GM12878 (cell line): Measurements from ENCODE around the gene SLC12A1. TPM values are rescaled to one million over a fixed set of nuclear protein-coding genes. Genes with fewer than 3 reads are reported as not detected.

Experiments used
- ATAC-seq: fragments of 200-7000 bp; cut with Tn5 transposase; 3 replicates; pipeline ENCODE4 v1.9.1; 2020; ENCODE audit warnings: mild to moderate bottlenecking, moderate library complexity
- BruUV-seq: library from RNA; stranded (reverse); fragments of 400-500 nt; replicated peaks from 2 replicates; lab custom pipeline; 2021; lab: Mats Ljungman, UMichigan
- CTCF ChIA-PET: fragments of 300-600 bp; sonication (Branson Sonifier 250); formaldehyde crosslinking; extraction: SDS; loops from one replicate; lab custom pipeline; 2021; ENCODE audit warnings: inconsistent platforms; lab: Yijun Ruan, JAX
- POLR2A ChIA-PET: fragments of 350-600 bp; formaldehyde crosslinking; extraction: SDS; loops from one replicate; lab custom pipeline; 2021; ENCODE audit warnings: inconsistent platforms; lab: Charles Lee
- RAD21 ChIA-PET: fragments of 300-600 bp; sonication (Branson Sonifier 250); formaldehyde crosslinking; loops from one replicate; lab custom pipeline; 2023; ENCODE audit warnings: antibody characterized with exemption; ENCODE audit not compliant: unreplicated experiment; lab: Charles Lee
- SMC1A ChIA-PET: fragments of 300-600 bp; sonication (Branson Sonifier 250); formaldehyde crosslinking; loops from one replicate; lab custom pipeline; 2023; ENCODE audit not compliant: unreplicated experiment, uncharacterized antibody; lab: Charles Lee
- DNase-seq: peaks from one replicate; pipeline ENCODE4 v3.0.0-alpha.2; 2011; ENCODE audit warnings: low read depth, low spot score
- FAIRE-seq: peaks from 3 replicates; lab custom pipeline; 2011; peaks lifted over from hg19 to GRCh38; lab: Jason Lieb, UNC
- H2AFZ ChIP-seq: 2 replicates; pipeline ENCODE4 v1.6.0; 2011; ENCODE audit warnings: low read depth, low read length, control low read depth; ENCODE audit not compliant: control insufficient read depth
- H3K27ac ChIP-seq: 2 replicates; pipeline ENCODE4 v1.5.1; 2011; ENCODE audit warnings: control low read depth; ENCODE audit not compliant: control insufficient read depth, insufficient read depth
- H3K27me3 ChIP-seq, 2 experiments: replicated peaks in 1 of 2; 2 replicates each; pipeline versions ENCODE4 v1.6.0 to v1.6.1; 2011; ENCODE audit warnings: low read length in 1 of 2; ENCODE audit not compliant: control insufficient read depth in 2 of 2, insufficient read depth in 2 of 2
- H3K36me3 ChIP-seq, 2 experiments: 2 replicates each; pipeline ENCODE4 v1.5.1; 2011; ENCODE audit warnings: low read length in 1 of 2; ENCODE audit not compliant: control insufficient read depth in 2 of 2, insufficient read depth in 2 of 2
- H3K4me1 ChIP-seq: 2 replicates; pipeline ENCODE4 v1.6.1; 2011; ENCODE audit warnings: mild to moderate bottlenecking, low read length, moderate library complexity, mixed read lengths; ENCODE audit not compliant: control insufficient read depth, insufficient read depth
- H3K4me2 ChIP-seq: 2 replicates; pipeline ENCODE4 v1.6.0; 2011; ENCODE audit warnings: control low read depth; ENCODE audit not compliant: control insufficient read depth, insufficient read depth
- H3K4me3 ChIP-seq: fragments of 200-600 bp; sonication (generic); 2 replicates; pipeline ENCODE4 v1.5.1; 2016
- H3K79me2 ChIP-seq: 2 replicates; pipeline ENCODE4 v1.6.0; 2011; ENCODE audit warnings: low read length; ENCODE audit not compliant: control insufficient read depth, insufficient read depth
- H3K9ac ChIP-seq: 2 replicates; pipeline ENCODE4 v1.8.0; 2011; ENCODE audit warnings: low read length, control low read depth, mixed read lengths; ENCODE audit not compliant: control insufficient read depth, insufficient read depth
- H3K9me3 ChIP-seq: replicated peaks from 3 replicates; pipeline ENCODE4 v1.5.1; 2011; ENCODE audit warnings: mild to moderate bottlenecking, low read length; ENCODE audit not compliant: control insufficient read depth, insufficient read depth
- H4K20me1 ChIP-seq: 2 replicates; pipeline ENCODE4 v1.6.0; 2011; ENCODE audit not compliant: control insufficient read depth, insufficient read depth
- ATF2 ChIP-seq: IDR thresholded peaks from 2 replicates; pipeline ENCODE4 v1.6.1; 2012; ENCODE audit warnings: low read length, inconsistent platforms
- BCL3 ChIP-seq: IDR thresholded peaks from 2 replicates; pipeline ENCODE4 v1.6.1; 2011; ENCODE audit warnings: borderline replicate concordance, low read depth, mild to moderate bottlenecking, moderate library complexity, low read length; ENCODE audit not compliant: insufficient read depth, poor library complexity, severe bottlenecking
- CTCF ChIP-seq, 3 experiments: IDR thresholded peaks in 2 of 3; conservative IDR thresholded peaks in 1 of 3; 2 replicates each; pipeline ENCODE4 v1.5.1; 2011; ENCODE audit warnings: low read depth in 3 of 3, low read length in 3 of 3, mild to moderate bottlenecking in 3 of 3, control low read depth in 2 of 3, moderate library complexity in 2 of 3, inconsistent platforms in 1 of 3, mixed read lengths in 1 of 3; ENCODE audit not compliant: control insufficient read depth in 2 of 3, insufficient read depth in 1 of 3; ENCODE audit errors: extremely low read depth in 1 of 3
- DPF2 ChIP-seq: fragments of 450-650 bp; IDR thresholded peaks from 2 replicates; pipeline ENCODE4 v1.6.1; 2017; ENCODE audit warnings: mild to moderate bottlenecking
- FOXK2 ChIP-seq: fragments of 450-650 bp; IDR thresholded peaks from 2 replicates; pipeline ENCODE4 v1.6.1; 2017; ENCODE audit warnings: mild to moderate bottlenecking, moderate library complexity
- HSF1 ChIP-seq: fragments of 150-350 bp; IDR thresholded peaks from 2 replicates; pipeline ENCODE4 v1.6.1; 2014; ENCODE audit warnings: mild to moderate bottlenecking, low read depth, low read length
- NFYB ChIP-seq: IDR thresholded peaks from 2 replicates; pipeline ENCODE4 v1.6.1; 2011; ENCODE audit warnings: low read depth, mild to moderate bottlenecking, low read length, improper control_type of control experiment, moderate library complexity; ENCODE audit not compliant: insufficient read depth
- SMC3 ChIP-seq: IDR thresholded peaks from 2 replicates; pipeline ENCODE4 v1.6.1; 2011; ENCODE audit warnings: low read length, improper control_type of control experiment, borderline replicate concordance
- TBL1XR1 ChIP-seq: IDR thresholded peaks from 2 replicates; pipeline ENCODE4 v1.6.1; 2012; ENCODE audit warnings: low read depth, low read length, improper control_type of control experiment
- ZBTB4 ChIP-seq: fragments of 450-650 bp; formaldehyde crosslinking; IDR thresholded peaks from 2 replicates; pipeline ENCODE4 v1.4.0; 2022; ENCODE audit warnings: mild to moderate bottlenecking, moderate library complexity
- ZNF384 ChIP-seq: IDR thresholded peaks from 2 replicates; pipeline ENCODE4 v1.6.1; 2012; ENCODE audit warnings: low read depth, mild to moderate bottlenecking, low read length, improper control_type of control experiment, borderline replicate concordance
- ZNF622 ChIP-seq: fragments of 450-650 bp; IDR thresholded peaks from 2 replicates; pipeline ENCODE4 v1.6.1; 2017; ENCODE audit warnings: mild to moderate bottlenecking, inconsistent platforms
- WGBS: methylation state at CpG from one replicate; pipeline ENCODE4 v1.1.6; 2016; ENCODE audit warnings: low lambda C conversion rate; ENCODE audit not compliant: insufficient replicate concordance, insufficient coverage; ENCODE audit errors: missing lambda C conversion rate; 5-methylcytosine and 5-hydroxymethylcytosine counted together
- in situ Hi-C: fragments of 300-500 bp; cut with MboI; formaldehyde crosslinking; loops from 9 replicates; pipeline ENCODE4 v1.14.3; 2018; ENCODE audit warnings: mixed read lengths
- intact Hi-C: fragments of 100-400 bp; cut with micrococcal nuclease; formaldehyde crosslinking; loops from one replicate; pipeline ENCODE4 v1.14.2; 2022; ENCODE audit not compliant: unreplicated experiment
- polyA plus RNA-seq, 11 experiments: library from polyadenylated mRNA; depleted of rRNA in 4 of 11; unstranded in 6 of 11; stranded (reverse) in 5 of 11; fragments of >200 nt; fragmentation: Nextera tagmentation in 4 of 11; fragmentation: Illumina TruSeq in 1 of 11; extraction: Ambion mirVana in 4 of 11; extraction: Trizol in 1 of 11; gene quantifications; 1 replicate in 1 of 11; 2 replicates in 10 of 11; pipeline versions ENCODE4 v1.2.1 to v1.2.3, GENCODE V29; 2011 to 2016; ENCODE audit warnings: inconsistent platforms in 2 of 11, missing spikeins in 2 of 11, low read depth in 1 of 11
- total RNA-seq, 4 experiments: library from RNA; depleted of rRNA in 3 of 4; stranded (reverse); fragments of >200 nt in 3 of 4; fragmentation: Illumina TruSeq in 1 of 4; extraction: Trizol in 1 of 4; gene quantifications; 2 replicates each; pipeline versions ENCODE4 v1.2.1 to v1.2.3, GENCODE V29; 2013 to 2021
- TF ChIP-seq, protein P1 (sequence below): IDR thresholded peaks from 2 replicates; pipeline ENCODE4 v1.6.1; 2011; ENCODE audit warnings: borderline replicate concordance, low read depth, mild to moderate bottlenecking, moderate library complexity, mixed read lengths, low read length; ENCODE audit not compliant: insufficient read depth; ENCODE audit errors: extremely low read length

The SLC12A1 gene
- total and polyA plus RNA-seq, 10 of the 15 experiments (the other 5 are each of a cell fraction or from before 2014, with no cell fraction given) = under 0.01 TPM; not detected in 9

DNA sequence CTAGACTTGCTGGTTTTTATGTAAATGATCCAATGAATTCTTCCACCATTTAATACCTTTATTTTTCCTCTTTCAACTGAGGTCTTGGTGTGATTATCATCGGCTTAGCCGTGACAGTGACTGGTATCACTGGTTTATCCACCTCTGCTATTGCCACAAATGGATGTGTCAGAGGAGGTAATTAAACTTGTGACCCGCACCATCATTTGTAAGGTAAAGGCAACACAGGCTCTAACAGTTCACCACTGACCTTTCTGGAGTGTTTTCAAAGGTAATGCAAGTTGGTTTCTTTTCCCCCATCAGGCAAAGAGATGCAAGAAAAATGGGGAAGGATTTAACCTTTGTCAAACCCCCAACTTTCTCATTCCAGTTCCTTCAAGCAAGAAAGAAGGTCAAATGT lies 19.7 kb downstream of the SLC12A1 start:
- ChIA-PET SMC1A (no interaction called here), RAD21 (no interaction called here), CTCF (no interaction called here), POLR2A (no interaction called here)
- no peaks in the 10 kb centered on the region; a peak in 1 of 4 replicates for H3K27me3 ChIP-seq
- in situ Hi-C loops (no loop called here), intact Hi-C loops (no loop called here)
- DNase-seq = no peak
- H3K27ac ChIP-seq = no peak overlapping the region
- H3K79me2 ChIP-seq = no peaks in the 10 kb centered on the region
- H3K36me3 ChIP-seq = no peaks in the 10 kb centered on the region
- no peaks in the 10 kb centered on the region for H3K9me3 ChIP-seq
- no peak overlapping the region for H3K4me2 ChIP-seq
- H3K9ac ChIP-seq = no peak overlapping the region
- no peak overlapping the region for H3K4me3 ChIP-seq
- no peaks in the 10 kb centered on the region for H4K20me1 ChIP-seq
- ATAC-seq = no peak
- no peaks in the 10 kb centered on the region for H3K4me1 ChIP-seq
- FAIRE-seq = no peak
- no TSS peak for BruUV-seq
- no peak overlapping the region for H2AFZ ChIP-seq
- 10% methylated on average over 3 of the region's 3 CpGs for WGBS
- TF ChIP-seq, protein P1, sequence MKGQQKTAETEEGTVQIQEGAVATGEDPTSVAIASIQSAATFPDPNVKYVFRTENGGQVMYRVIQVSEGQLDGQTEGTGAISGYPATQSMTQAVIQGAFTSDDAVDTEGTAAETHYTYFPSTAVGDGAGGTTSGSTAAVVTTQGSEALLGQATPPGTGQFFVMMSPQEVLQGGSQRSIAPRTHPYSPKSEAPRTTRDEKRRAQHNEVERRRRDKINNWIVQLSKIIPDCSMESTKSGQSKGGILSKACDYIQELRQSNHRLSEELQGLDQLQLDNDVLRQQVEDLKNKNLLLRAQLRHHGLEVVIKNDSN = no peak
- TF ChIP-seq ZNF622 (no peak), CTCF (IDR thresholded peaks at IDR 0.05 in 2 of 3, conservative IDR thresholded peaks at IDR 0.05 in 1 of 3; ENCODE audit: control insufficient read depth in 2 of 3, extremely low read depth in 1 of 3, insufficient read depth in 1 of 3, low read depth in 3 of 3, low read length in 3 of 3) (no peak), ATF2 (no peak), ZNF384 (no peak), DPF2 (no peak), FOXK2 (no peak), NFYB (no peak), TBL1XR1 (no peak), HSF1 (no peak), BCL3 (no peak), SMC3 (no peak), ZBTB4 (no peak)
